ENCODE measurements around the gene SEZ6L.

The SEZ6L gene

DNA sequence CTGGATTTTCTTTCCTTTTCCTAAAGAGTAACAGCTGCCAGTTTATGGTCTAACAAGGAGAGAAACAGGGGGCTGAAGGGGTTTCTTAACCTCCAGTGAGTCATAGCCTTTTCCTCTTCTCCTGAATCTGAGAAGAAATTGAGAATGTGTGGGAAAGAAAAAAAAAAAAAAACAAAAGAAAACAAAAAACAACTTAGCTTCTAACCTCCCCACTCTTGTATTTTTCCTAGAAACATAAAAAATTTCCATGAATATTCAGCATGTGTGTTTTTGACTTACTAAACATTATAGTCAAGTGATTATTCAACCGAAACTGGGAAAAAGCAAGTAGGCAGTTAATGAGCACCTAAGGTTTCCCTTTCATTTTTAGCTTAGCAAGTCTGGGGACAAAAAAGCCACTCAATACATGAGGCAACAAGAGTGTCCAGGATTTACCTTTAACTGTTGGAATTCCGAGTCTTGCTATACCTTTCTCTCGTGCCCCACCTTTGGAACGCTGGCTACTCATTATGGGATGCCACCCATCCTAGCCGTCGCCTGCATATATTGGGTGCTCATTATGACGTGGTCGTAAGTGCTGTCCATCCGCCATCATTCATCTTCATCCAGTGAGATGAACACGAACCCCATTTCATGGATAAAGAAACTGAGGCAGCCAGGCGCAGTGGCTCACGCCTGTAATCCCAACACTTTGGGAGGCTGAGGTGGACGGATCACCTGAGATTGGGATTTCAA lies 262.2 kb downstream of the SEZ6L start:
- Histone ChIP-seq H3K27me3 (ENCODE audit: control insufficient read depth, insufficient read depth, low read length) (no peaks in the 10 kb centered on the region), H3K9me3 (ENCODE audit: control insufficient read depth, insufficient read depth, low read length) (no peaks in the 10 kb centered on the region), H3K36me3 (ENCODE audit: control insufficient read depth, insufficient read depth, low read length) (peaks cover 9% of the 10 kb centered on the region; the same call in 1 of the 2 replicates), H3K4me1 (ENCODE audit: control insufficient read depth, insufficient read depth, low read length) (0 out of 2 replicates have a peak, but pooled peaks cover 2% of the 10 kb centered on the region), H3K4me3 (ENCODE audit: low read length) (no peak overlapping the region), H3K27ac (ENCODE audit: low read length) (no peak overlapping the region)
- WGBS (ENCODE audit: insufficient coverage, insufficient read length) = no CpG with 5 or more reads among the region's 13 CpGs
- no peak for DNase-seq (ENCODE audit: low read depth, low spot score)

DNA sequence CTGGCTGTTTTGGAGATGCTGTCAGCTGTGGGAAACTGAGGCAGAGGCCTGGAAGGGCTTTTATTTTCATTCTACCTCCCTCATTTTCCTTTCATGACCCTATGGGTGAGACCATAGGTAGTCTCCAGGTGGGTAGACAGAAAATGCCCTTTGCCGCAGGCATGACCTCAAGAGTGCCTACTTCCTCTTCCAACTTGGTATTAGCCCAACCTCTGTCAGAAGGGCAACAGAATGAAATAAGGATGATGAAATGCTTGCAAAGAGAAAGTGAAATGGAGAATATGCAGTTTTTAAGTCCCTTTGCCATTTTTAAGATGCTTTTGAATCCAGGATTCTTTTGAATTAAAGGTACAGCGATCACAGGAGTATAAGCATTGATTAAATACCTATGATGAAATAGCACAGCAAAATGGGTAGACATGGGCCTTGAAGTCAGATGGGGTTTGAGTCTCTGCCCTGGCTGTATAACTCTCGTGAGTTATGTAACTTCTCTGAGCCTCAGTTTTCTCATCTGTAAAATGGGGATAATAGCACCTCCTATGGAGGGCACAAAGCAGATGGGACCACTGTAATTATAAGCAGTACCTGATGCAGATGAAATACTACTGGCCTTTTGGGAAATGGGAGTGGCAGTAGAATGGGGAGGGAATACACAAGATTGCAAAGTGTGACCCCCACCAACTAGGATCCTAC lies 263.5 kb downstream of the SEZ6L start:
- no peak for DNase-seq (ENCODE audit: low read depth, low spot score)
- no peak overlapping the region for H3K27ac ChIP-seq (ENCODE audit: low read length)
- H3K36me3 ChIP-seq (ENCODE audit: control insufficient read depth, insufficient read depth, low read length) = peaks cover 9% of the 10 kb centered on the region; the same call in 1 of the 2 replicates
- no CpG with 5 or more reads among the region's 3 CpGs for WGBS (ENCODE audit: insufficient coverage, insufficient read length)
- H3K9me3 ChIP-seq (ENCODE audit: control insufficient read depth, insufficient read depth, low read length) = no peaks in the 10 kb centered on the region
- no peak overlapping the region for H3K4me3 ChIP-seq (ENCODE audit: low read length)
- H3K4me1 ChIP-seq (ENCODE audit: control insufficient read depth, insufficient read depth, low read length) = 0 out of 2 replicates have a peak, but pooled peaks cover 2% of the 10 kb centered on the region
- no peaks in the 10 kb centered on the region for H3K27me3 ChIP-seq (ENCODE audit: control insufficient read depth, insufficient read depth, low read length)

All from iPS DF 6.9 (cell line).